HL-60/S4 treated with phorbol 12-myristate 13-acetate at 8.2 ng/mL for 4 days and 3 days (cell line): ENCODE data around the gene NXPE3.

Experiments used
- in situ Hi-C: fragments of 300-500 bp; cut with MboI; formaldehyde crosslinking; loops from 2 replicates; pipeline ENCODE4 v1.15.0; 2022; ENCODE audit warnings: low sequenced_read_pairs

NXPE3 gene

DNA sequence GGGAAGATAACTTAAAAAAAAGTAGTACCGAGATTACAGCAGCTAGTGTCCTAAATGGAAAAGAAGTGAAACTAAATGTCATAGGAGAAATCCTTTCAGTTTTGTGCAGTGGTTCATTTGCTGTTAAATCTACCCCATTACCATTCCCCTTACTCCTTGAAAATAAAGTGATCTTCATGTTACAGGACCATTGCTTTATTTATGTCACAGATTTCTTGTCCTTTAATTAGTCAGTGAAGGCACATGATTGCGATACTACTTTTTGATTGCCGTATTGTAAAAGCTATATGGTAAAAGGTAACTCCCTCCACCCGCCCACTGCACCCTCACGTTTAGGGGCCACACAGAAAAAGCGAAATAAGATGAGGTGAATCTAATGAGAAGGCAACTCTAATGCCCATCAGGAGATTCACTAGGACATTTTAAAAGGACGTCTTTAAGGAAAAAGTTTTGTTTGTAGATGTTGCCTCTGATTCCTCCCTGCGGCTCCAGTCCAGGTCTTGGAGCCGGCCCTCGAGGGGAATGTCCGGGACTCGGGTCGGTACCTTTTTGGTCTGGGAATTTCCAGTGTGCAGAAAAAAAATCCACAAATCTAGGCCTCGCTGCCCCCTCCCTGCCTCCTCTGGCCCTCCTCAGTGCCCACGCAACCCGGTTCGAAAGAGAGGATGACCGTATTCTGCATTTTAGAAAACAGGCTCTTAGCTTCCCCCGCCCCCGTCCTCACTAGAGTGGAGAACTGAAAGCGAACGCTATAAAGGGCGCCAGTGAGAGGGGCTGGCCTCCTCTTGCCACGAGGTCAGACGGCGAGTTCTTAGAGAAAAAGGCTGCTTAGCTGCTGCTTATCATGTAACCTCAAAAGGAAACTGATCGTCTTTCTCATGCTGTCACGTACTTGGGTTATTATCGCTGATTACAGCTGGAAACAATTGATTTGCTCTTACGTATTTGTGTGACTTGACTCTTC lies 48.5 kb downstream of the NXPE3 start:
- in situ Hi-C loops = no loop called here

DNA sequence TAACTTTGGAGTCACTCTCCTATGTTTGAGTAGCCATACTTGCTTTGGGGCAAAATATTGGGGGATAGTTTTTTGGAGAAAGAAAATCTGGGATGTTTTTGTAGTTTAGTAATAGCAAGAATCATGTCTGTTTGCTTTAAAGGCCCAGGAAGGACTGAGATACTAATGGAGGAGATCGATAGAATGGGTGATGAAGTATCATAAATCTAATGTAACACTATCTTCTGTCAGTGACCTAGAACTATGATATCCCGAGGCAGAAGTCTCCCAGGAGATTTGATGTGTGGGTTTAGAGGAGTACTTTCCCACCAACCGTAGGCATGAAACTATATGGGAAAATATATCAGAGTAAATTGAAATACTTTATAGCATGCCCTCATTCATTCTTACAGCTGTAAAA lies 49.3 kb downstream of the NXPE3 start:
- in situ Hi-C loops = no loop called here

DNA sequence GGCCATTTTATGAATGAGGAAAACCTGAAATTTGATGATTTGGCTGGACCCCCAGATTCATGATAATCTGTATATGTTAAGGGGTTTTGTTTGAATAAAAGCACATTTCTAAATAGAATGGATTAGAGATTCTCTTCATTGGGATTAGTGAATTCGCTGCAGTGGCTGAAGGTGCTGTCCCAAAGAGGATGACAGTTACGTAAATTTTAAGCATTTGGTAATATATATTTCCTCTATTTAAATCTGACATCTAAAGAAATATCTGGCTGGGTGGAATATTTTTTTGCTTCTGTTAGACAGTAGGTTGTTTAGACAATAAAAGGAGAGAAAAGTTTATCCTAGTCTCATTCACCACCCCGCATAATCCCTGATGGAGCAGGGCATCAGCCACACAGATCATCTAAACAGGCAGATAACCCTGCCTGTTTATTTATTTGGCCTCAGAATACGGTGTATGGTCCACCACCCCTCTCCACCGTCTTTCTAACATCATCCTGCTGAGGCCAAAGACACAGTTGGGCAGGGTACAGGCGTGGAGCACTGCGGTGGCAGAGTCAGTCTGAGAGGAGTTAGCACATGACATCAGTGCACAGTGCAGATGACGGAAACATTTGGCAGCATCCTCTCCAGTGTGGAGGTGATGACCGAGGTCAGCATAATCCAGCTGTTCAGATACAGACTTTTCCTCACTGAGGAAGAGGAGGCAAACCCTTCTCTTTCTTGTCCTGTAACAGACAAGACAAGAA lies 49.9 kb downstream of the NXPE3 start:
- in situ Hi-C loops = no loop called here

DNA sequence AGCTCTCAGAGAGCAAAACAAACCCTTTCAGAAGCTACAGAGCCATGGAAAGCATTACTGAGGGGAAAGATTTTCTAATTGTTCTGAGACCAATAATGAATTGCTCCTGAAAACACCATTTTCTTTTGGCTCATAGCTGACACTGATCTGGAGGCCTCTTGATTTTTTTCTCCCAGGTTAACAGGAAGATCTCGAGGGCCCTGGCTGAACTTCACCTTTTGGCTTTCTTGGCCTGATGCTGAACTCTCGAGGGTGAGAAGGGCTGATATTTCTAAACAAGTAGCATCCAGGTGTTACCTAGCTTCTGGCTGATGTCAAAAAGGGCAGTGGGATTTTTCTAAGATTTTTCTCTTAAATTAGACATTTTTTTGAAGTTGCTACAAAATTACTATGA lies 50.4 kb downstream of the NXPE3 start:
- in situ Hi-C loops = no loop called here

DNA sequence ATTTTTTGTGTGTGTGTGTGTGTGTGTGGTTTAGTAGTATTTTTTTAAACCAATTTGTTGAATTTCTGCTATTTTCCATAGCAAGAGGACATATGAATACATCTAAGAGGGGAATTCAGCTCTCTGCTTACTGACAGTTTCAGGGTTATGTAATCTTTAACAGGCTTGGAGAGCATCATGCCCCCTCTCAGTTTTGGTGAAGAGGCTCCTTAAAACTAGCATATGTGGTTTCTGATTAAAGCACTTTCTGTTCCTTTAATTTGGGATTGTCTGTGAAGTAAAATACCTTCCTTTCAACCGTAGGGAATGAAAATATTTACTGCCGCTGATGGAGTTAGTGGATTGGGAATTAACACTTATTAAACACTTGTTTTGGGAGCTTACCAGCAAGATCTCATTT lies 50.9 kb downstream of the NXPE3 start:
- in situ Hi-C loops = no loop called here

DNA sequence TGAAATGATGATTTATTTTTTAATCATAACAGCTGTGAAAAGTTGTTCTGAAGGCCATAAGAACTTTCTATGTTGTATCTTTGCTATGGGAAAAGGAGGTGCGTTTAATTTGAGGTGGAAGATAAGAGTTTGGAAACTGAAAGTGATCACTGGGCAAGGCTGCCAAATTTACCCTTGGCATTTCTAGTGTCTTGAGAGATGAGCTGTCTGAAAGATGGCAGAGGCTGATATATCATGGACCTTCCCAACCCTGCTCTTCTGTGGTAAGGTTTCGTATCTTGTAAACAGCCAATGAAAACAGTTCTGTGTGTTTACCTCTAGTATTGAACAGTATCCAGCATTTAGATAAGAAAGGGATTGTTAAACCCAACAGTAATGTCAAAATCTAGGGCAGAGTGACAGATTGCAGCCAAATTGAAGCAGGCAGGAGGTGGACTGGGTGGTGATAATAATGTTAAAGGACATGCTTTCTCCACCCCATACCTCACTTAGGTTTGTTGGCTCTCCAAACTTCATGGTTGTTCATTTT lies 54.5 kb downstream of the NXPE3 start:
- in situ Hi-C loops = no loop called here

DNA sequence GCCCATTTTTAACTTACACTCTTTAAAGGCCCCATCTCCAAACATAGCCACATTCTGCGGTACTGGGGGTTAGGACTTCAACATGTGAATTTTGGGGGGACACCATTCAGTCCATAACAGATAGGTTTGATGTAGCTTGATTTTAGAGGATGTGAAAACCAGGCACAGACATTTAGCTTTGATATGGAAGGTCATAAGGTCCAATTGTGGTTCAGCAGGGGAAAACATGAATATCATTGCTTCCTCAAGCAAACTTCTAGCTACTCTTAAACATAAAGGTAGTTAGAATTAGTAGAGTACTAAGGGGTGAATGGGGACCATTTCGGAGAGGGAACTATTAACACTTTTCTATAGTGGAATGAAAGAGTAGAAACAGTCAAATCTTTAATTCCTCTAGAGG lies 56.7 kb downstream of the NXPE3 start:
- in situ Hi-C loops = no loop called here

DNA sequence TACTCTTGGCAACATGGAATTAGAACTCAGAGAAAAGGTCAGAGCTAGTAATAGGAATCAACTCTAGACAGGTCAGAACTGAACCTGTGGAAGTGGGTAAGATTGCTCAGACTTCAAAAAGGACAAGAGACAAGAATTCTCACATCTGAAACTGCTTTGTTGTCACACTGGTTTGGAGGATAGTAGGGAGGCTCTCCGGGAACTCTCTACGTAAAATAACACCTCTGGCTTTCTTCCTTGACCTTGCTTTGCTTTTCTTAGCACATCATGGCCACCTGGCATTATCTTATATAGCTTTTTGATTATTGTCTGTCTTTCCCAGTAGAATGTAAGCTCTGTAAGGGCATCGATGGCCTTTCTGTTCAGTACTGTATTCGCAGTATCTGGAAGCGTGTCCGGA lies 57.1 kb downstream of the NXPE3 start:
- in situ Hi-C loops = no loop called here

DNA sequence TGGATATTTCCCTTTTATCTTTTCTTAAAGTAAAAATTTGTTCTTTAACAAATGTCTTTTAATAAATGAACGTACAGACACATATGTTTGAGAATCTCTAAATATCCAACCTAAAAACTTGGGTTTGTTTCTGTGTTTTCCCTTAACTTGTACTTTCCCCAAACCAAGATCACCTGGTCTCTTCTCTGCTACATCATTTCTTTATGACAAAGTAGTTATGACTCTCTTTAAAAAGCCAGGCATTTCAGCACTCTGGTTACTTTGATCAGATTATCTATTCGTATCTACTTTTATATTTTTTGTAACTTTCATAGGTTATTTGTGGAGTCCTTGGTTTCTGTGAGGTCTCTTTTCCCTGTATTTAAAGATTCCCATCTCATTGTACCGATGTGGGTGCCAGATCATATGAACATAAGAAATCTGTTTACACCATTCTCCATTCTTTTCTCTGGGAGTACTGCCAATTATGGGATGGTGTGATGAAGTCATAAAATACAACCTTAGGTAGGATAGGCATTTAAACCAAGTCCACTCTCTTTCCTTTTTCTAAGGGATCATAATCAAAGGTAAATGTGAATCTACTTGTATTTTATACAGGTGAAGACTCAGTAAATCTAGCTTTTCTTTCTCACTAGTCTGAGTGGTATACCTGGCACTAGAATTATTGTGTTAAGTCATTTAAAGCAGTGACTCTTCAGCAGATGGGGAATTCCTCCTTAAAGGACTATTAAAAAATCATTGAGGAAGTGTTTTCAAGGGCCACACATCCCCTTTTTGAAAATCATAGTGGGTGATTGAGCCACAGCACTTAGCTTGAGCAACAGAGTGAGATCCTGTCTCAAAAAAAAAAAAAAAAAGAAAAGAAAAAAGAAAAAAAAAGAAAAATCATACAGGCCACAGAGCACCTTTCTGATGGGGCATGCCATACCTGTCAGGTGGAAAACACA lies 57.9 kb downstream of the NXPE3 start:
- in situ Hi-C loops = no loop called here

DNA sequence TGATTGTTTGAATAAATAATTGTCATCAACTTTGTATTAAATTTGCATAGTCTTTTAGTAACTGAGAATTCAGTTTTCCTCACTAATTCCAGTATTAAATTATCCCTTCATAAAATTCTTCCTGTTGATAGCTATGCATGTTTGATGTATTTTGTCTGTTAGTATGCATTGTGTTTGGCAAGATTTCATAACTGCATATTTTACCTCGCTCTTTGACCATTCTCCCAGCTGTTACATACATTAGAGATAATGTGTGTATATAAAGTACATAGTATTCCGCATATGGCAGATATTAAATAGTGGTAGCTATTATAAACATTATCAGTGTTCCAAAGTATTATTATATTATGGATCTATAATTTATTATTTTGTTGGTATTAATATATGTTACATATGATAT lies 59.7 kb downstream of the NXPE3 start:
- in situ Hi-C loops = no loop called here

DNA sequence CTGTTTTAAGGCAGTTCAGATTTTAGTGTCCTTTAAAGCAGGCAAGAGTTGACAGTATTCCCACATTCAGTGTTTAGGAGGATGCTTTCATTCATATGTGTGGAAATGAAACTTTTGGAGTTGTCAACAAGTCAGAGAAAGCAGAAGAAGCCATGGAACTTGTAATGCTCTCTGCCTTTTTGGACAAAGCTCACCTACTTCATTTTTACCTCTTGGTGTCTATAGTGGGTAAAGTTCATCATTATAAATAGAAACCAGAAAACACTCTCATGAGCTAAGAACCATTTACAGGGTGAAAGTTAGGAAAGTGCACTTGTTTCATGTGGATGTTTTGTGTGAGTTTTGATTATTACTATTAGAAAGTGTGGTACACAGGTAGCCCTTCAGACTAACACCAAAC lies 61.1 kb downstream of the NXPE3 start:
- in situ Hi-C loops = no loop called here

DNA sequence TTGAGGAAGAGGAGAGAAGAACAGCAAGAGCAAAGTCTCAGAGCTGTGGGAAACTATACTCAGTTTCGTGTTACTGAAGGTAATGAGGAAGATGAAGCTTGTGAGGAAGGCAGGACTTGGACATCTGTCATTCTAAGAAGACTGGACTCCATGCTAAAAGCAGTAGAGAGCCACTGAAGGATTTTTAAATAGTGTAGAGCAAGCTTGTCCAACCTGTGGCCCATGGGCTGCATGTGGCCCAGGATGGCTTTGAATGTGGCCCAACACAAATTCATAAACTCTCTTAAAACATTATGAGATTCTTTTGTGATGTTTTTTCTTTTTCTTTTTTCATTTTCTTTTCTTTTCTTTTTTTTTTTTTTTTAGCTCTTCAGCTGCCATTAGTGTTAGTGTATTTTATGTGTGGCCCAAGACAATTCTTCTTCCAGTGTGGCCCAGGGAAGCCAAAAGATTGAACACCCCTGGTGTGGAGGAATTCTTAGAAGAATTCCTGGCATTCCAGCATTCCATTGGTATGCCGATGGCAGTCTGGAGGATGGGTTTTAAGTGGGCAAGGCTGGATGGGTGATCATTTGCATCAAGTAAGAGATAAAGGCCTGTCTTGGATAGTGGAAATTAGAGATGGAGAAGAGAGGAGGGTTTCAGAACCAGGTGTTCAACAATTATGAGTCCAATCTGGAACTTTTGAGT lies 63.4 kb downstream of the NXPE3 start:
- in situ Hi-C loops = no loop called here

DNA sequence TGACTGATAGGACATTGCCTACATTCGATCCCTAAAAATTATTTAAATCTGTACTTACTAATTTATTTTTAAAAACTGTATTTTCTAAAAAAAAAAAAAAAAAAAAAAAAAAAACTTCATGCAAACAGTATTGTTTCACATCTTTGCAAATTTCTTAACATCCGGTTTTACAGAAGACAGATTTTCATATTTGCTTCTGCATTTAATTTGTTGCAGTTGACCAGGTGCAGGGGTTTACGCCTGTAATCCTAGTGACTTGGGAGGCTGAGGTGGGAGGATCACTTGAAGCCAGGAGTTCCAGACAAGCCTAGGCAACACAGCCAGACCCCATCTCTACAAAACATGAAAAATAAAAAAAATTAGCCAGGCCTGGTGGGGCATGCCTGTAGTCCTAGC lies 63.9 kb downstream of the NXPE3 start:
- in situ Hi-C loops = no loop called here

DNA sequence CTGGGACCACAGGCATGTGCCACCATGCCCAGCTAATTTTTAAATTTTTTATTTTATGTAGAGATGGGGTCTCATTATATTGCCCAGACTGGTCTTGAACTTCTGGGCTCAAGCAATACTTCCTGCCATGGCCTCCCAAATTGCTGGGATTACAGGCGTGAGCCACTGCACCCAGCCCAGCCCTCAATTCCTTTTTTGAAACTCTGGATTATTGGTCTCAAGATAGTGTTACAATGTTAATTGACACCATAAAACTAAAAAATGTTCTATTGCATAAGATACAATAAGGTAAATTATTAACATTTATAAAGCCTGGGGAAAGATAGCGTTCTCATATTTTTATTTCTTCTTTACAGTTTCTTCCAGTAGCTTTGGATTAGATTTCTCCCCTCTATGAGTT lies 66.4 kb downstream of the NXPE3 start:
- in situ Hi-C loops = no loop called here

DNA sequence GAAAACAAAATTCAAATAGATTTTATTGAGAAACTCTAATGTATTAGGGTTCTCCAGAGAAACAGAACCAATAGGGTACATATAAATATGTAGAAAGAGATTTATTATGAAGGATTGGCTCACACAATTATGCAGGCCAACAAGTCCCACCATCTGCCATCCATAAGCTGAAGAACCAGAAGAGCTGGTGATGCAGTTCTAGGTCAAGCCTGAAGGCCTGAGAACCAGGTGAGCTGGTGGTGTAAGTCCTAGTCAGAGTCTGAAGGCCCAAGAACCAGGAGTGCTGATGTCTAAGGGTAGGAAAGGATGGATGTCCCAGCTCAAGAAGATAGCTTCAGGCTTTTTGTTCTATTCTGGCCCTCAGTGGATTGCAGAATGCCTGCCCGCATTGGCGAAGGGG lies 67.7 kb downstream of the NXPE3 start:
- in situ Hi-C loops = no loop called here

DNA sequence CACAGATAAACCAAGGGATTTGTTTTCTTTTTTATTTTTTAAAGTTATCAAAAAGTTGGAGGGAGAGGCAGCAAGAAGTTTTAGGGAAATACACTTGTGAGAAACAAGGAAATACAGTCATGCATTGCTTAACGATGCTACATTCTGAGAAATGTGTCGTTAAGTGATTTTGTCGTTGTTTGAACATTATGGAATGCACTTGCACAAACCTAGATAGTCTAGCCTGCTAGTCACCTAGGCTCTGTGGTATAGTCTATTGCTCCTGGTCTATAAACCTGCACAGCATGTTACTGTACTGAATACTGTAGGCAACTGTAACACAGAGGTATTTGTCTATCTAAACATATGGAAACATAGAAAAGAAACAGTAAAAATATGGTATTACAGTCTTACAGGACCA lies 68.3 kb downstream of the NXPE3 start:
- in situ Hi-C loops = no loop called here

DNA sequence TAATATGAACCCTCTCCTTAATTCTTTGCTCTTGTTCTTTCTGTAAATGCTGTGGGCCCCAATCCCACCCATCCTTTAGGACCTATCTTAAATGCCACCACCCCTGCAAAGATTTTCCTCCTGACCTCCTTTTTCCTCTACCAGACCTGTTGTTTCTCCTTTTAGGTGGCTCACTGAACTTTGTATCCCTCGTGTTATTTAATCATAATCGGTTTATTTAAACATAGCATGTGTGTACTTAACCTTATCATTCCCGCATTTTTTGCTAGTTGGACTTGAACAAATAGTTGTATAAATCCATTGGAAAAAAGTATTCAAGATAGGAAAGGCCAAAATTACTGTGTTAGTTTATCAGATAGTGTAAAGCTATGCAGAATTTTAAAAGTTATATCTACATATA lies 69.3 kb downstream of the NXPE3 start:
- in situ Hi-C loops = no loop called here

DNA sequence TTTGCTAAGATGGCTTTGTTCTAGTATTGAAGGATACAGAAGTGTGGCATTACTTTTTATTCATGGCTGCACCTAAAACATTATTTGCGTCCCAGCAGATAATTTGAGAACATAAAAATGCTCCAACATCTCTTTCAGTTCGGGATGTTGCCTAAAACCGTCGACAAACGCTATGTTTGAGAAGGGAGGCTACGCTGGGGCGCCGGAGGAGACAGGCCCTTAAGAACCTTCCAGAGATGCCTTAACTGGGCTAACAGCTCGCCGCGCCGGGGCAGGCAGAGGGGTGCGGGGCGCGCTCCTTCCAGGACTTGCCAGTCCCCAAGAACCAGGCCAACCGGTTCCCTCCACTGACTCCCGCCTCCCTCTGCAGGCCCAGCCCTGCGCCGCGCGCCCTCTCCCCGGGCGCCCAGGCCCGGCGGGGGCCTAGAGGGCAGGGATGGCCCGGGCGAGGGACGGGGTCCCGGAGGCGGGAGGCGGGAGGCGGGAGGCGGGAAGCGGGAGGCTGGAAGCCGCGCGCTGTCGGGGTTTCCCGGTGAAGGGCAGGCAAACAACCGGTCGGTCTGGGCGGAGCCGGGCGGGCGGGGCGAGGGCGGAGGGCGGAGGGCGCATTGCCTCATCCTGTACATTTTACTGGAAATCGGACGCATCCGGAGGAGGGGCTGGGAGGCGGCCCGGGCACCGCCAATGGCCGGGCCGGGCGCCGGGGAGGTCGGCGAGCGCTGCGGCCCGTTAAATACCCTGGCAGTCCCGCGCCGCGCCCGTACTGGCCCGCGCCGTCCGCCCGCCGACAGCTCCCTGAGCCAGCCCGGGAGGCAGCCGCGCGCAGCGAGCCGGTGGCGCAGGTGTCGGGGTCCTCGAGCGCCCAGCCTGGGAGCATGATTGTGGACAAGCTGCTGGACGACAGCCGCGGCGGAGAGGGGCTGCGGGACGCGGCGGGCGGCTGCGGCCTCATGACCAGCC lies 70.0 kb downstream of the NXPE3 start, which contains the start of gene NFKBIZ:
TSS of gene NFKBIZ (plus strand) at position 761 of the 960 bp plus-strand sequence. CDS start at position 876, 115 bp downstream.
- in situ Hi-C loops = no loop called here

DNA sequence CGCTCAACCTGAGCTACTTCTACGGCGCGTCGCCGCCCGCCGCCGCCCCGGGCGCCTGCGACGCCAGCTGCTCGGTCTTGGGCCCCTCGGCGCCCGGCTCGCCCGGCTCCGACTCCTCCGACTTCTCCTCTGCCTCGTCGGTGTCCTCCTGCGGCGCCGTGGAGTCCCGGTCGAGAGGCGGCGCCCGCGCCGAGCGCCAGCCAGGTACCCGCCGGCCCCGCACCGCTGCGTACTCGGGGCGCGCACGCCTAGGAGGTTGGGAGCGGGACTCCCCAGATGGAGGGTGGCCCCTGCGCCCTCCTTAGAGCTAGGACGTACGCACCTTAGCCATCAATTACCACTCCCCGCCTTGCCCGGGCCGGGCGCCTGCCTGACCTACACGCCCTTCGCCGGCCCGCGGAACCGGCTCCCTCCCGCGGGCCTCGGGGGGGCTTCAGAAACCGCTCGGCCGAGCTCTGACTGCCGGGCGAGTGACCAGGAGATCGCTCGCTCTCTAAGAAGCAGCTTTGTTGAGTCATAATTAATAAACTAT lies 70.8 kb downstream of the NXPE3 start:
- in situ Hi-C loops = no loop called here
